ENCODE measurements around the gene SAE1.
"Not testable (repeated sequence)": the region's sequence is repeated elsewhere in the genome, so short reads cannot be mapped to it uniquely, and the experiment has no call there.

DNA sequence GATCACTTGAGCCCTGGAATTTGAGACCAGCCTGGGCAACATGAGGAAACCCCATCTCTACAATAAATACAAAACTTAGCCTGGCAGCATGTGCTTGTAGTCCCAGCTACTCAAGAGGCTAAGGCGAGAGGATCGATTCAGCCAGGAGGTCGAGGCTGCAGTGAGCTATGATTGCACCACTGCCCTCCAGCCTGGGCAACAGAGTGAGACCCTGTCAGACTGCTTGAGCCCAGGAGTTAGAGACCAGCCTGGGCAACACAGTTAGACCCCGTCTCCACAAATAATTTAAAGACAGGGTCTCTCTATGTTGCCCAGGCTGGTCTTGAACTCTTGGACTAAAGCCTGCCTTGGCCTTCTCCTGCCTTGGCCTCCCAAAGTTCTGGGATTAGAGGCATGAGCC, 29.5 kb upstream of the SAE1 start:
- TF ChIP-seq, protein P1, sequence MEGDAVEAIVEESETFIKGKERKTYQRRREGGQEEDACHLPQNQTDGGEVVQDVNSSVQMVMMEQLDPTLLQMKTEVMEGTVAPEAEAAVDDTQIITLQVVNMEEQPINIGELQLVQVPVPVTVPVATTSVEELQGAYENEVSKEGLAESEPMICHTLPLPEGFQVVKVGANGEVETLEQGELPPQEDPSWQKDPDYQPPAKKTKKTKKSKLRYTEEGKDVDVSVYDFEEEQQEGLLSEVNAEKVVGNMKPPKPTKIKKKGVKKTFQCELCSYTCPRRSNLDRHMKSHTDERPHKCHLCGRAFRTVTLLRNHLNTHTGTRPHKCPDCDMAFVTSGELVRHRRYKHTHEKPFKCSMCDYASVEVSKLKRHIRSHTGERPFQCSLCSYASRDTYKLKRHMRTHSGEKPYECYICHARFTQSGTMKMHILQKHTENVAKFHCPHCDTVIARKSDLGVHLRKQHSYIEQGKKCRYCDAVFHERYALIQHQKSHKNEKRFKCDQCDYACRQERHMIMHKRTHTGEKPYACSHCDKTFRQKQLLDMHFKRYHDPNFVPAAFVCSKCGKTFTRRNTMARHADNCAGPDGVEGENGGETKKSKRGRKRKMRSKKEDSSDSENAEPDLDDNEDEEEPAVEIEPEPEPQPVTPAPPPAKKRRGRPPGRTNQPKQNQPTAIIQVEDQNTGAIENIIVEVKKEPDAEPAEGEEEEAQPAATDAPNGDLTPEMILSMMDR (conservative IDR thresholded peaks at IDR 0.05; ENCODE audit: low read depth in 2 of 2): not testable (repeated sequence)
- not testable (repeated sequence) for TF ChIP-seq EZH2 (IDR thresholded peaks at IDR 0.05; ENCODE audit: low read depth, unreplicated experiment); POLR2AphosphoS5 (IDR thresholded peaks at IDR 0.05; ENCODE audit: low read depth); REST (IDR thresholded peaks at IDR 0.05; ENCODE audit: unreplicated experiment); EZH2phosphoT487 (IDR thresholded peaks at IDR 0.05; ENCODE audit: unreplicated experiment); JUNB (IDR thresholded peaks at IDR 0.05; ENCODE audit: unreplicated experiment)
- TF ChIP-seq, protein P2, sequence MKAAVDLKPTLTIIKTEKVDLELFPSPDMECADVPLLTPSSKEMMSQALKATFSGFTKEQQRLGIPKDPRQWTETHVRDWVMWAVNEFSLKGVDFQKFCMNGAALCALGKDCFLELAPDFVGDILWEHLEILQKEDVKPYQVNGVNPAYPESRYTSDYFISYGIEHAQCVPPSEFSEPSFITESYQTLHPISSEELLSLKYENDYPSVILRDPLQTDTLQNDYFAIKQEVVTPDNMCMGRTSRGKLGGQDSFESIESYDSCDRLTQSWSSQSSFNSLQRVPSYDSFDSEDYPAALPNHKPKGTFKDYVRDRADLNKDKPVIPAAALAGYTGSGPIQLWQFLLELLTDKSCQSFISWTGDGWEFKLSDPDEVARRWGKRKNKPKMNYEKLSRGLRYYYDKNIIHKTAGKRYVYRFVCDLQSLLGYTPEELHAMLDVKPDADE (IDR thresholded peaks at IDR 0.05): not testable (repeated sequence)

All from GM23338 (cell line).